Measurements from ENCODE around the gene LCMT1. TPM values are rescaled to one million over a fixed set of nuclear protein-coding genes. Genes with fewer than 3 reads are reported as not detected.

The LCMT1 gene
- total RNA-seq, 1 donor, result 35.5 TPM

DNA sequence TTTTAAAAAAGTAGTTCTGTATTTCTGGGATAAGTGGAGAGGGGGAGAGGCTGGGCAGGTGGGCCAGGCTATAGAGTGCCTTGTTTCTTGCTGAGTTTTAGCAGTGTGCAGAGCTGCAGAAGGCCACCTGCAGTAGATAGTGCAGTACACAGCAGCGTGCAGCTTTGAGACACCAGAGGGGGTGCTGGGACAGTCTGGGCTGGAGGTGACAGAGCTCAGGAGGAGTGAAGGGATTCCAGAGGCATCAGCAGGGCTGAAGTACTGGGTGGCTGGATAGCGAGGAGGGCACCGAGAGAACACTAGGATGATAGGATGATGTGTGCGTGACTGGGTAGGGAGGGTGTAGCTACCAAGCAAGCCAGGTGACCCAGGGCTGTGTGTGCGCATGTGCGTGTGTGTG lies 26.6 kb downstream of the LCMT1 start:
- Histone ChIP-seq H3K9me3 (ENCODE audit: low read depth, low read length) (no peaks in the 10 kb centered on the region), H3K4me3 (ENCODE audit: insufficient read depth, low read length) (no peak overlapping the region), H3K36me3 (ENCODE audit: insufficient read depth, low read length) (peaks cover 55% of the 10 kb centered on the region), H2AFZ (ENCODE audit: low read length) (no peak overlapping the region), H3K4me2 (ENCODE audit: insufficient read depth, low read length) (no peak overlapping the region), H3K27ac (ENCODE audit: low read depth, low read length) (no peak overlapping the region), H3K79me2 (ENCODE audit: insufficient read depth, low read length) (no peaks in the 10 kb centered on the region), H3K4me1 (ENCODE audit: insufficient read depth, low read length) (peaks cover 3% of the 10 kb centered on the region), H4K20me1 (ENCODE audit: insufficient read depth, low read length) (no peaks in the 10 kb centered on the region), H3K27me3 (ENCODE audit: insufficient read depth, low read length) (no peaks in the 10 kb centered on the region)
- TF ChIP-seq, protein P1, sequence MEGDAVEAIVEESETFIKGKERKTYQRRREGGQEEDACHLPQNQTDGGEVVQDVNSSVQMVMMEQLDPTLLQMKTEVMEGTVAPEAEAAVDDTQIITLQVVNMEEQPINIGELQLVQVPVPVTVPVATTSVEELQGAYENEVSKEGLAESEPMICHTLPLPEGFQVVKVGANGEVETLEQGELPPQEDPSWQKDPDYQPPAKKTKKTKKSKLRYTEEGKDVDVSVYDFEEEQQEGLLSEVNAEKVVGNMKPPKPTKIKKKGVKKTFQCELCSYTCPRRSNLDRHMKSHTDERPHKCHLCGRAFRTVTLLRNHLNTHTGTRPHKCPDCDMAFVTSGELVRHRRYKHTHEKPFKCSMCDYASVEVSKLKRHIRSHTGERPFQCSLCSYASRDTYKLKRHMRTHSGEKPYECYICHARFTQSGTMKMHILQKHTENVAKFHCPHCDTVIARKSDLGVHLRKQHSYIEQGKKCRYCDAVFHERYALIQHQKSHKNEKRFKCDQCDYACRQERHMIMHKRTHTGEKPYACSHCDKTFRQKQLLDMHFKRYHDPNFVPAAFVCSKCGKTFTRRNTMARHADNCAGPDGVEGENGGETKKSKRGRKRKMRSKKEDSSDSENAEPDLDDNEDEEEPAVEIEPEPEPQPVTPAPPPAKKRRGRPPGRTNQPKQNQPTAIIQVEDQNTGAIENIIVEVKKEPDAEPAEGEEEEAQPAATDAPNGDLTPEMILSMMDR (IDR thresholded peaks at IDR 0.05; ENCODE audit: extremely low read depth, low read depth, low read length), result no peak
- no peak for DNase-seq (ENCODE audit: insufficient read length, low spot score, missing footprints)

DNA sequence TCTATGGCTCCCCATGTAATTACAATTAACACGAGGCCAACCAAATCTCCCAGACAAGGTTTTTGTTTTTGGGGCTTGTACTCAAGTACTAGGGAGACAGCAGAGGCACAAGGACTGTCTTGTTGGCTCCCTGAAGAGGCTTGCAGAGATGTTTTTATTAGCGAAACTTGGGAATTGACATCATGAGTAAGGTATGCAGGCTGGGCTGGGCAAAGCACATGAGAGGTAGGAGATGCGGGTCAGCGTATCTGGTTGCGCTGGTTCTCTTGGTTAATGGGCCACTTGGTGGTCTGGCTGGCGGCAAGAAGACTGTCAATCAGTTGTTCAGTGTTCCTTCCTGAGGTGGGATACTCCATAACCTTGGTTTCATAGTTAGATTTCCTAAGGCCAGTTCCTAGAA lies 28.9 kb downstream of the LCMT1 start:
- no peak overlapping the region for H3K27ac ChIP-seq (ENCODE audit: low read depth, low read length)
- no peak for DNase-seq (ENCODE audit: insufficient read length, low spot score, missing footprints)
- peaks cover 52% of the 10 kb centered on the region for H3K36me3 ChIP-seq (ENCODE audit: insufficient read depth, low read length)
- no peaks in the 10 kb centered on the region for H3K9me3 ChIP-seq (ENCODE audit: low read depth, low read length)
- TF ChIP-seq, protein P1 (IDR thresholded peaks at IDR 0.05; ENCODE audit: extremely low read depth, low read depth, low read length), result no peak
- no peak overlapping the region for H3K4me2 ChIP-seq (ENCODE audit: insufficient read depth, low read length)
- no peaks in the 10 kb centered on the region for H4K20me1 ChIP-seq (ENCODE audit: insufficient read depth, low read length)
- no peak overlapping the region for H2AFZ ChIP-seq (ENCODE audit: low read length)
- H3K4me1 ChIP-seq (ENCODE audit: insufficient read depth, low read length), result peaks cover 3% of the 10 kb centered on the region
- no peaks in the 10 kb centered on the region for H3K79me2 ChIP-seq (ENCODE audit: insufficient read depth, low read length)
- no peak overlapping the region for H3K4me3 ChIP-seq (ENCODE audit: insufficient read depth, low read length)
- no peaks in the 10 kb centered on the region for H3K27me3 ChIP-seq (ENCODE audit: insufficient read depth, low read length)

DNA sequence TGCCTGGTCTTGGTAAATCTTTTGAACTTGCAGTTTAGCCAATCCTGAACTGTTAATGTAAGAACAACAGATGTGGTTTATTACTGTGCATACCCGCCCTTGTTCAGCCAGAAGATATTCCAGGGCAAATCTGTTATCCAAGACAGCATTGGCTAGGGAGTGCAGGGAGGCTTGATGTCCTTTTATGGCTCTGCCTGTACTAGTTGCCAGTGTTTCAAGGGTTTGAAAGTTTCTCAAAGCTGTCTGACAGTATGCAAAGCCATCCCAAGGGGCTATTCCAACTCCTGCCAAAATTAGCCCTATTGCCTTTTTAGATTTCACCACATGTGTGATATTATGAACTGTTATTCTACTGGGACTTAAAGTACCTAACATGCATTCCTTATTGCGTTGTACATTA lies 30.1 kb downstream of the LCMT1 start:
- peaks cover 3% of the 10 kb centered on the region for H3K4me1 ChIP-seq (ENCODE audit: insufficient read depth, low read length)
- H3K36me3 ChIP-seq (ENCODE audit: insufficient read depth, low read length), result peaks cover 52% of the 10 kb centered on the region
- no peaks in the 10 kb centered on the region for H3K79me2 ChIP-seq (ENCODE audit: insufficient read depth, low read length)
- H3K27me3 ChIP-seq (ENCODE audit: insufficient read depth, low read length), result no peaks in the 10 kb centered on the region
- H4K20me1 ChIP-seq (ENCODE audit: insufficient read depth, low read length), result no peaks in the 10 kb centered on the region
- TF ChIP-seq, protein P1 (IDR thresholded peaks at IDR 0.05; ENCODE audit: extremely low read depth, low read depth, low read length), result no peak
- H3K27ac ChIP-seq (ENCODE audit: low read depth, low read length), result no peak overlapping the region
- H3K4me2 ChIP-seq (ENCODE audit: insufficient read depth, low read length), result no peak overlapping the region
- no peaks in the 10 kb centered on the region for H3K9me3 ChIP-seq (ENCODE audit: low read depth, low read length)
- H2AFZ ChIP-seq (ENCODE audit: low read length), result no peak overlapping the region
- no peak overlapping the region for H3K4me3 ChIP-seq (ENCODE audit: insufficient read depth, low read length)
- peak; percentile 89 for DNase-seq (ENCODE audit: insufficient read length, low spot score, missing footprints)

- no peak for DNase-seq (ENCODE audit: insufficient read length, low spot score, missing footprints)
- no peaks in the 10 kb centered on the region for H3K9me3 ChIP-seq (ENCODE audit: low read depth, low read length)
- H2AFZ ChIP-seq (ENCODE audit: low read length), result no peak overlapping the region
- H3K27me3 ChIP-seq (ENCODE audit: insufficient read depth, low read length), result no peaks in the 10 kb centered on the region
- no peak overlapping the region for H3K27ac ChIP-seq (ENCODE audit: low read depth, low read length)
- H3K36me3 ChIP-seq (ENCODE audit: insufficient read depth, low read length), result peaks cover 47% of the 10 kb centered on the region
- H3K4me2 ChIP-seq (ENCODE audit: insufficient read depth, low read length), result no peak overlapping the region
- no peaks in the 10 kb centered on the region for H3K79me2 ChIP-seq (ENCODE audit: insufficient read depth, low read length)
- peaks cover 3% of the 10 kb centered on the region for H3K4me1 ChIP-seq (ENCODE audit: insufficient read depth, low read length)
- H4K20me1 ChIP-seq (ENCODE audit: insufficient read depth, low read length), result no peaks in the 10 kb centered on the region
- TF ChIP-seq, protein P1 (IDR thresholded peaks at IDR 0.05; ENCODE audit: extremely low read depth, low read depth, low read length), result peak; percentile 32
- no peak overlapping the region for H3K4me3 ChIP-seq (ENCODE audit: insufficient read depth, low read length)
Observed at GRCh38 chr16:25143928-25144327, 32.4 kb downstream of the LCMT1 start.
